Activated CD4-positive, alpha-beta T cell treated with anti-CD3 and anti-CD28 coated beads, Interleukin-10, Interleukin-2, amounts not matched to agents 100 ng/mL and 50 ng/mL, durations not matched to agents 16 hours and 8 hours (primary cell): ENCODE data around the gene PSMG3.

Source experiments
- DNase-seq: peaks from one replicate; pipeline ENCODE4 v3.0.0-alpha.2; 2020

PSMG3 gene

GRCh38 chr7:1578513-1578912, 8.7 kb upstream of the PSMG3 start:
- DNase-seq, result no peak

DNA sequence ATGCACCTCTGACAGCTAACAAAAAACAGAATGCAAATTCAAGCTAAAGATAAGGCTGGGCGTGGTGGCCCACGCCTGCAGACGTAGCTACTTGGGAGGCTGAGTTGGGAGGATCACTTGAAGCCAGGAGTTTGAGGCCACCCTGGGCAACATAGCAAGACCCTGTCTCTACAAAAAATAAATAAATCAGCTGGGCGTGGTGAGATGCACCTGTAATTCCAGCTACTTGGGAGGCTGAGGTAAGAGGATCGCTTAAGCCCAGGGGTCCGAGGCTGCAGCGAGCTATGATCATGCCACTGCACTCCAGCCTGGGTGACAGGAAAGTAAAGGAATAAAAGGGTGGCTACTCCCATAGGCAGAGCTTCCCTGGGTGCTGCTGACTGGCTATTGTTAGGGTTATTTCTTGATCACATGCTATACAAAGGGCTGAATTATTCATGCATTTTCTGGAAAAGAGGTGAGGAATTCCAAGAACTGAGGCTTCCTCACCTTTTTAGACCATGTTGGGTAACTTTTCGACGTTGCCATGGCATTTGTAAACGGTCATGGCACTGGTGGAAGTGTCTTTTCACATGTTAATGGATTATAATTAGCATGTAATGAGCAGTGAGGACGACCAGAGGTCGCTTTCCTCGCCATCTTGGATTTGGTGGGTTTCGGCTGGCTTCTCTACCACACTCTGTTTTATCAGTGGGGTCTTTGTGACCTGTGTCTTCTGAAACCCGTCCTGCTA, 6.9 kb upstream of the PSMG3 start:
- DNase-seq, result no peak

GRCh38 chr7:1575809-1576208, 6.0 kb upstream of the PSMG3 start:
- no peak for DNase-seq

- no peak for DNase-seq
Measured at GRCh38 chr7:1572111-1572822, 2.4 kb upstream of the PSMG3 start.

GRCh38 chr7:1569440-1569832, 396 bp downstream of the PSMG3 start:
- no peak for DNase-seq

- peak; percentile 68 for DNase-seq
Measured at GRCh38 chr7:1569016-1569415, 816 bp downstream of the PSMG3 start.

- DNase-seq, result no peak
Measured at GRCh38 chr7:1567896-1568510, 1.8 kb downstream of the PSMG3 start.

GRCh38 chr7:1567049-1567771, 2.6 kb downstream of the PSMG3 start:
- no peak for DNase-seq

- DNase-seq, result no peak
Measured at GRCh38 chr7:1566687-1567048, 3.2 kb downstream of the PSMG3 start.

DNA sequence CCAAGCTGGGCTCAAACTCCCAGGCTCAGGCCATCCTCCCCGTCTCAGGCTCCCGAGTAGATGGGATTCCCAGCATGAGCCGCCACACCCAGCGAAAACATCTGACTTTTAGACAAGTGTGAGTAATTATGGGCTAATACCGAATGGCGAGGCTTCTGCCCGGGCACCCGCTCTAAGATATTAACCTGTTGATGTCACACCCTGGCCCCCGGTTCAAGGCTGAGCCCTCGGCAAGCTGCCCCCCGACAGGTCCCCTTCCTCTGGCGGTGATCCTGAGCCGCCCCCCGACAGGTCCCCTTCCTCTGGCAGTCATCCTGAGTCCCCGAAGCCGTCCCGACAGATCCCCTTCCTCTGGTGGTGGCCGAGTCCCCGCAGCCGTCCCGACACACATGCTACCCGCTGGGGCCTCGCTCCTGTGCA, 5.2 kb downstream of the PSMG3 start:
- DNase-seq, result no peak

GRCh38 chr7:1563981-1564602, 5.7 kb downstream of the PSMG3 start:
- no peak for DNase-seq

DNA sequence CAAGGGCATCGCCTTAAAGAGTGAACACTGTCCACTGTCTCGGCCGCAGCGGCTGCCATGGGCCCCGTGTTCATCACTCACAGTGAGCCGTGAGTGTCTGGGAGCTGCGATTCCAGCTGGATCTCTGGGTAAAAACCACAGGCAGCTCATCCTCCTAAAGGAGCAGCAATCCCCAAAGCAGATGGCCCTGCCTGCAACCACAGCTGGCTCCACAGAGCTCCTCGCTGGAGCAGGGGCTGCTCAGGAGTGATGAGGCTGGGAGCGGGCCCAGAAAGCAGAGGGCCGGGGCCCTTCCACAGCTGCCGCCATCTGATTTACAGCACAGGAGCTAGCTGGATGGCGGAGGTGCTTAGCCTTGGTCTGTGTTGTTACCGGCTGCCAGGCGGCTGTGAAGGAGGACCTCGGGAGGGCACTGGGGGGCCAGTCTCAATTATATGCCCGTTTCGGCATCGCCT, 7.2 kb downstream of the PSMG3 start:
- no peak for DNase-seq

DNA sequence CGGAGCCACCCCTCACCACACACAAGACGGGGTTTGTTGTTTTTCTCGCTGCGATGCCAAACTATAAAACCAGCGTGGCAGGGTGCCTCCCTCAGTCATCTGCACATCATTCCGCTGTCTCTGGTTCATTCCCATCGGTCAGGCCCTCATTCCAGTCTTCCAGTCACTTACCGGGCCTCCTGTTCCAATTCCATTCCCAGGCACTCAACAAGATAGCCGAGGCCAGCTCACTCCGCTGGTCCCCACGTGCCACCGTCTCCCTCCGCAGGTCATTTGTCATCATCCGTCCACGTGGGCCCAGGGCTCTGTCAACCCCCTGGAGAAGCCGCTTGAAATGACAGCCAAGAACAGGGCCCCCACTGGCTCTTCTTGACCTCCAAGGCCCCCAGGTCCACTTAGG, 7.7 kb downstream of the PSMG3 start:
- no peak for DNase-seq

DNA sequence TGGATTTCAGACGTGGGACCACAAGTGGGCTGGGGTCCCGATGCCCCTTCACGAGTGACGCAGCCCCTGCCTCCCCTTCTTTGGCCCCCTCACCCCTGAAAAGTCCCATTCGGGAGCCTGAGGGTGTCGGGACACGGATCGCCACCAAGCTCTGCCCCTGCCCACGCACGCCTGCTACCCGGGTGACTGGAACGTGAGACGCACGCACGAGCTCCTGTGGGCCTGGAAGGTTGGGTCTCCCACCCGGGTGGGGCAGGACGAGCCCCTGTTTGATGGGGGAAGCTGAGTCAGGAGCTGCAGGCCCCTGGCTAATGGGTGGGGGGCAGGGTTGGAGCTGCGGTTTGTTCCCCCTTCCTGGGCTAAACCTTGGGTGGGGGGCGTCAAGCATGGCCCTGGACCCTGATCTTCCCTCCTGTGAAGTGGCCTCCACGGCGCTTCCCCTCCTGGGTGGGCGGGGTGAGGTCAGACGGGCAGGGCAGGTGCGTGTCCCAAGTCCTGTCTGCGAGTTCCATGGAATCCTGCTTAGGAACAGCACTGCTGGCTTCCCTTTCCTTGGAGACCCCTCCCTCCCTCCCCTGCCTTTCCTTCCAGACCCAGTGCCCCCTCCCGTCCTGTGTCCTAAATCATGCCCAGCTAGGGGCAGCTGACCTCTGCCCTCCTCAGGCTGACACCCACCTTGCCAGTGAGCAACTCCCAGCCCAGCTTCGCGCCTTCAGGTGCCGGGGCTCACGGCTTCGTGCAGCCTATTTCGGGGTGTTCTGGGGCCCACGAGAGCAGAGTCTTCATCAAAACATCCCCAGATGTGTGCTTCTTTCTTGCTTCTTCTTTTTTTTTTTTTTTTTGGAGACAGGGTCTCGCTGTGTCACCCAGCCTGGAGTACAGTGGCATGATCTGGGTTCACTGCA, 8.5 kb downstream of the PSMG3 start:
- no peak for DNase-seq

GRCh38 chr7:1560620-1561031, 9.2 kb downstream of the PSMG3 start:
- no peak for DNase-seq

DNA sequence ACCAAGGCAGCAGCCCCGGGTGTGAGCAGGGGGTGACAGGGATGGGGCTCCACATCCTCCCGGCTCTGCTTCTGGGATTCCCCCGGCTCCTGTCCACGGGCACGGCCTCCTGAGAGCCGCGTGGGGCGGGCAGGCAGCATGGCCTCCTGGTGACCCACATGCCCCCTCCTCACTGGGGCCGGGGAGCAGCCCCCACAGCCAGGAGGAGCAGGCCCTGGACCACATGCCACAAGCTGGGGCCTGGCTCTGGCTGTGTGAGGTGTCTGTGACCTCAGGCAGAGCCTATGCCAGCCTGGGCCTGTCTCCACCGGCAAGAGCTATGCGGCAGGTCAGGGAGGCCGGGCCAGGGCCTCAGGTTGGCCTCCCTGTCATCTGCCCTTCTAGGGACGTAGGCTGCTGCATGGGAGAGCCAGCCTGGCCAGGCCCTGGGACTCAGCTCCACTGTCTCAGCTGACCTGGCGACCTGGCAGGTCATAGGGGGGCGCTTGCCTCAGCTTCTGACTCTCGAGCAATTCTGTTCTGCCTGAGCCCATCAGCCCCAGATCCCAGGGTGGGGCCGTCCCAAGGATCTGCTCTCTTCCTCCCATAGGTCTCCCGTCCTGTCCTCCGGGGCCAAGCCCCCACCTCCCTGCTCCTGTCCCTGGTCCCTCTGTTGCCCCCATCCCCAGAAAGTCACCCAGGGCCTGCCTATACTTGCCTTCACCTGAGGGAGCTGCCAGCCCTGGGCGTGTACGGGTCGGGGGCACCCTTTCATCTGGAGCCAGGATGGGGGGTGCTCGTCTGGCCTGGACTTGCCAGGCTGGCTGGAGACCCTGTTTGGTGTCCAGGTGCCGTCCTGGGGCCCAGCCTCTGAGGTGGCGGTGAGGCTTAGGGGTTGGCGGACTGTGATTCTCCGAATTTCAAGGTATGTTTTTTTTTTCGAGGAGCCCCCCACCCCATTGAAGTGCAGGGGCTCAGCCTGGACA, 9.9 kb downstream of the PSMG3 start:
- no peak for DNase-seq

DNA sequence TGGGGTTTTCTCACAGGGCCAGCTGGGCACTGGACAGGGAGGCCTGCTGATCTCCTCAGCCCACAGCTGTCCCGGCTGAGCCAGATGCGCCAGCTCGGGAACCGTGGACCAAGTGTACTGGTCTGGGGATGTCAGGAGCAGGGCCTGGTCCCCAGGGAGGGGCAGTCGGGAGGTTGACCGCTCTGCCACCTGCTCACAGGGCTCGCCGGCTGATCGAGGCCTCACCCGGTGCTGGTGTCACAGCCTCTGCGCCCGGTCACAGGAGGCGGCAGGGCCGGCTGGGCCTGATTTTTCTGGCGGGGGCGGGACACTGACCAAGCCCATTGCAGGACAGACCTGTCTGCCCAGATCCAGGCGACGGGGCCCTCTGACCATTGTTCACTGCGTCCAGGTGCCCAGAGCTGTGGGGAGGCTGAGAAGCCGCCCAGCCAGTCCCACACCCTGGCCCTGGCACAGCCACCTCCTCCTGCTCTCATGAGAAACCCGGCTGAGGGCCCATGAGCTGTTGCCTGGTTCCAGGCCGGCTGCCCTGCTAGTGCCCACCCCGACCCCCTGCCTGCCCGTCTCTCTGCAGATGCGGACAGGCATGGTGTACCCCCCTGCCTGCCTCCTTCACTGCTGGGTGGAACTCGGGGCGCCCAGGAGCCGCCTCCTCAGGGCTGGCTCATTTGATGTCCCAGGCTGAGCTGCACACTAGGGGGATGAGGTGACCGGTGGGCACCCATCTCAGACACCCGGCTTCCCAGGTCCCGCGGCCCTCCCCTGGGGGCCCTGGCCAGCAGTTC, 10.8 kb downstream of the PSMG3 start:
- DNase-seq, result no peak

DNA sequence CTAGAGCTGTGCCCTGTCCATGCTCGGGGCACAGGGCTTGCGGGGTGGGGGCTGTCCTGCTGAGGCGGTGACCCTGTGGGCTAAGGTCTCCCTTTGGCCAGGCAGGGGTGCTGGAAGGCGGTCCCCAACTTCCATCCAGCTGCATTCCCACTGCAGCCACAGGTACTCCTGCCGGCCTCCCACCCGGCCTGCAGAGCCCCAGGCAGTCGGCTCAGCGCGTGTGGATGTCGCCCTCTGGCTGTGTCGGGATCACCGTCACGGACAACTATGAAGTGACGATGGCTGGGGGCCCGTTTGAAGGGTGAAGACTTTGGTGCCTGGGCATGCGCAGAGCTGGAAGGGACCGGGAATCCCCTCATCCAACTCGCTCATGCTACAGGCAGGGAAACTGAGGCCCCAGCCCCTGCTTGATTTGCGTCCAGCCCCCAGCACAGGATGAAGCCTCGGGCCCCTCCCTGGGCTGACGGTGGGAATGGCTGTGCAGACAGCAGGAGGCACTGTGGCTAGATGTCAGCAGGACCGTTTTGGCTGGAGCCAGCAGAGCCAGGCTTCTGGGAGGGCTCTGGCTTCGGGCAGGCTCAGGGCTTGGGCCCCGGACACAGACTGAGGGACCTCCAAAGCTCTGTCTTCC, 11.5 kb downstream of the PSMG3 start:
- no peak for DNase-seq

GRCh38 chr7:1557771-1558170, 12.1 kb downstream of the PSMG3 start:
- DNase-seq, result no peak
